SKM-1 treated with dmso at 0.1 percent for 144 hours (cell line): ENCODE results near the gene TRPC4.

ENCODE experiments used
- DNase-seq: peaks from one replicate; lab custom pipeline; 2025; ENCODE audit not compliant: unreplicated experiment; lab: John Stamatoyannopoulos, UW

TRPC4 gene

DNA sequence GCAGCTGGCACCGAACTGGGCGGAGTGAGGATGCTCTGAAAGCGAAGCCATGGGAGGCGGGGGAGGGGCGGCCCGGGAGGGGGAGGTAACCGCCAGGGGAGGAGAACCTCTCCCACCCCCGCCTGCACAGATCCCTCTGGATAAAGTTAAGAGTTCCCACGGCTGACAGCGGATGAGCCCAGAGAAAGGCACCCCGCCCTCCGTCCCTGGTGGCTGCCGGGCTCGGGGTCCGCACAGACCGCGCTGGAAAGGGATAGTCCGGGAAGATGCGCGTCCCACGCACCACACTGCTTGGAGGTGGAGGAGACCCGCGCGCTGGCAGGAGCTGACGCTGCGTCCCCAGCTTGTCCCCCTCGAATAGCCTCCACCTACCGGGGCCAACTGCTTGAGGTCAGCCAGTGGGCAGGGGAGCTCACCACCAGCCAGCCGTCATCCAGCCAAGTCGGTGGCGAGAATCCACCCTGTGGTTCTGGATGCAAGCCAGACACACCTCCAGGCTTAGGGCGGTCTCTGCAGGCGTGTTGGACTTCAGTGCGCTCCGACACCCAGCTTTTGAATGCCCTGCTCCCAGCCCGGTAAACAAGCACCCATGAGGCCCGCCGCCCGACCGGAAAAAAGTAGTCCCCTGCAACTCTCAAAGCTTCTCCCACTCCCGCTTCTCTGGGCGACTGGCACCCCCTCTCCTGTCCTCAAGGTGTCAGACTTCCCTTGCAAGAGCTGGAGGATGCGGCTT lies at the start of gene TRPC4:
Gene TRPC4 (minus strand): TSS at position 17 of the 733 bp plus-strand sequence. CDS start 86,439 bp downstream, outside the sequence.
- no peak for DNase-seq

DNA sequence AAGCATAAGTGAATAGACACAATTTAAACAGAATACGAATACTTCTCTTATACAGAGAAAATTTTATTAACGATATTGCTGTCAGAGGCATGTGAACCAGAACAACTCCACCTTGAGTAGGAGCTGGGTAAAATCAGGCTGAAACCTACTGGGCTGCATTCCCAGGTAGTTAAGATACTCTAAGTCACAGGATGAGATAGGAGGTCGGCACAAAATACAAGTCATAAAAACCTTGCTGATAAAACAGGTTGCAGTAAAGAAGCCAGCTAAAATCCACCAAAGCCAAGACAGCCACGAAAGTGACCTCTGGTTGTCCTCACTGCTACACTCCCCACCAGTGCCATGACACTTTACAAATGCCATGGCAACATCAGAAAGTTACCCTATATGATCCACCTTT lies 49.2 kb upstream of the TRPC4 start:
- DNase-seq = no peak

DNA sequence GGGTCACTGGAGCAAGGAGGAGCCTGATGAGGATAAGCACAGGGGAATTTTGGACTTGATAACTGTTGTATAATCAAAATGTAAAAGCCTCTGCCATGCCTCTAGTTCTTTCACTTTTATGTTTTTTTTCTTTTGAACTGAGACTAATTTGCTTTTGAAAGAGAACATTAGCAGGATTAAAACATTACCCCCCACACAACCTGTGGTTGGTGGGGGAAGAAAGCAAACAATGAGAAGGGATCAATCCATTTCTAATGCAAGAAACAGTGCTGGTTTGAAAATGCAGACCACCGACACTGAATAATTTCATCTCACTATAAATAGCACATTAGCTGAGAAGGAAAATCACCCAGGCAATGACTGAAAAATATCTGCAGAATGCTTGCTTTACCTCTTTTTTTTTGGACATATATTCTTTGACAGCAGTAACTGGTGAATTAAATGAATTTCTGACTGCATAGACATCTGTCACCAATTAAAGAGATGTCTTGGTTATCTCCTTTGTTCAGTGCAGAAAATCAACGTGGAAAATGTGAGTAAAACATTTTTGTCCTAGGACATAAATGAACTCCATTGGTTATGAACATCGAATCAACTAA lies 48.6 kb upstream of the TRPC4 start:
- no peak for DNase-seq

DNA sequence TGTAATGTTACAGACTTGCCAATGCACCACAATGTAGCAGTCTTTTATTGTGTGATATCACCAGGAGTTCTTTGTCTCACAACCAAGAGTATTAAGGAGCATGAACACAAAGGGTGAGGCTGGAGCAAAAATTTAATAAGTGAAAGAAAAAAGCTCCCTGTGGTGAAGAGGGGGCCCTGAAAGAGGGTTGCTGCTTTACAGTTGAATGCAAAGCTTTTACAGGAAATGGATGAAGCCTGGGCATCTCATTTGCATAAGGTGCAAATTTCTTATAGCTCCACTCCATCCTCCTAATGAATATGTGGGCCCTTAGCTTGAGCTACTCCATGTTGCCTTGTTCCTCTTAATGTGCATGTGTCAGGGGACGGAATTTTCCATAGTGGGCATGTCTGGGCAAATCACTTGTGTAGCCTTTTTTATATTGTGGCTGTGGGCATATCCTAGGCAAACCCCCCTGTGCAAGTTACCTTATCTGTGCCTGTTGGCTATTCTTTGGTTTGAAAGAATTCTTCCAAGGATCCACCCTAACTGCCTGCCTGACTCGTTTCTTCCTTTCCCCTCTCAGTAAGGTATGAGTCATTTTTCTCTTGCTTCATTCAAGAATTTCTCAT lies 45.3 kb upstream of the TRPC4 start:
- DNase-seq = no peak

DNA sequence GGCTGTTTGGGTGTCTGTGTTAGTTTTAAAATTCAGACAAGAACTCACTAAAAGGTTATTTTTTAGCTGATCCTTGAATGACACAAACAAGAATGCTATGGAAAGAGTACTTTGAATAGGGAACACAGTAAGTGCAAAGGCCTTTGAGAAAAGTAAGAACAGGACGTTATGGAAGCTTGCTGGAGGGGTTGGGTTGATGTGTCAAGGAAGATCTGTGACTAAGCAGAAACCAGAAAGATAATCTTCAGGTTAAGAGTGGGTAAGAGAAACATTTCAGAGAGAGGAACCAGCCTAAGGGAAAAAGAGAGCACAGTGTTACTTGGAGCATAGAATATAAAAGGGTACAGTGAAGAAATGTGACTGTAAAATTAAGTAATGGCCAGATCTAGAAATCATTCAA lies 41.2 kb upstream of the TRPC4 start:
- no peak for DNase-seq

DNA sequence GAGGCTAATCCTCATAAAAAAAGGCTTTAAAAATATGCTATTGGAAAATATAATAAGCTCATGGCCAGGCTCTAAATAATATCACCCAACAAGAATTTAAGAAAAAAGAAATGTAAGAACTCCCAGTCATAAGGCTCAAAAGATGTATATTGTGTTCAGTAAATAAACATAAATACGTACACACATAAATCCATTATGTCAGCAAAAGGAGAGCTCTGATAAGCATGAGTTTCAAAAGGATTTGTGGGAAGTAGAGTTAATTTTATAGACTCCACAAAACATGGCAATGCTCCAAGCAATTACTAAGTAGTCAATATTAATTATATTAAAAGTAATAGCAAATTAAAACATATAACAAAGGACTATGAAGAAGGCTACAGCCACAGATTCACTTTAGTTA lies 37.3 kb upstream of the TRPC4 start:
- no peak for DNase-seq

DNA sequence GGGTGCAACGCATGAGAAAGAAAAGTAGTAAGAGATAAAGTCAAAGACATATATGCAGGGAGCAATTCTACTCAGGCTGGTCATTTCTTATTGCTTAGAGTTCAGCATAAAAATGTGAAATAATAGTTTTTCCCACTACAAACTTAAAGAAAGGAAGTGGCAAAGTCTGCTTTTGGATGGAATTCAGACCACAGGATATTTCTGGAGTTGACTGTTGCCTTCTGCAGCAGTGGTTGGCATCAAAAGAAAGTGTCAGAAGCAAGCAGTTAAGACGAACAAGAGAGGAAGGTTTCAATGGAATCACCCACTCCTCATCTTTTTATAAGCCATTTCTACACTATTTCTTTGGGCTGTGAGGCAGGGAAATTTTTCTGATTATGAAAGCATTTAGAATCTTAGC lies 36.2 kb upstream of the TRPC4 start:
- no peak for DNase-seq

DNA sequence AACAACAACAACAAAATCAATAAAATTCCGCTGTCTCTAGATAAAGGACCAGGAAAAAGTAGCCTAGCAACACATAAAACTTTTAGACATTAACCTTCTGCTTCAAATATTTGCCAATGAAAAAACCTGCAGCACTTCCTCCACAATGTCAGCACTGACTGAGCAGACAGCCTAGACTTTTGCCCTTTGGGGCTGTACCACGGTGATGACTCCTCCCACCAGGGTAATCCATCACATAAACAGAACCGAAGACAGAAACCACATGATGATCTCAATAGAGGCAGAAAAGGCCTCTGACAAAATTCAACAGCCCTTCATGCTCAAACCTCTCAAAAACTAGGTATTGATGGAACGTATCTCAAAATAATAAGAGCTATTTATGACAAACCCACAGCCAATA lies 30.2 kb upstream of the TRPC4 start:
- DNase-seq = no peak

DNA sequence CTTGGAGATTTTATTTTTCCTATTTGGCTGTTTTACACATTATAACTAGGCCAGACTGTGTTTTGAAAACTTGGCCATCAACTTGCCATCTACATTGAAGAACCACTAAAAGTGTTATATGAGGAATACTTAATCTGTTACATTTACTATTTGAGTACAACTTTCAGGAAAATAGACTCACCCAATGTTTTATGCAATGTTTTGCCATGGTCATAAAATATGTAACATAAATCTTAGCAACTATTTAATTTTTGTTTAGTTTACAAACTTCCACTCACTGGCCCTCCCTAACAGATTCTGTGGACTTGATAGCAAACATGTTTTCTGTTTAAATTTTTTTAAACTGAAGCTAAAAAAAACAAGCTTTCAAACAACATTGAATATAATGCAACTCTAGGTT lies 23.7 kb upstream of the TRPC4 start:
- no peak for DNase-seq

DNA sequence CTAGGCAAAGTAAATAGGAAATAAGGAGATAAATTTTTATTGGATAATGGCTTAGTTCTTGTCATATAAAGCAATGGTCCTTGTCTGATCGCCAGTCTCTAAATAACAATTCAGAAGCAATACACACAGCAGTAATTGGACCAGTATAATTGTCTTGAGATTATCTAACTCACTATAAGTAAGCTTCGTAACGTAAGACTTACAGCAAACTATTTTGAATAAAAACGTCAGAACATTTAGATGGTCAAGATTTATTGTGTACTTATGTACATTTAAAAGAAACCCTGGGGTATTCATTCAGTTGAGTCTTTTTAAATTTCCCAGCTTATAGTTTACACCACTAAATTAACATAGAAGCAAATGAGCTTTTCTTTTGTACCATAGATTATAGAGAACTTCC lies 20.2 kb upstream of the TRPC4 start:
- DNase-seq = no peak

DNA sequence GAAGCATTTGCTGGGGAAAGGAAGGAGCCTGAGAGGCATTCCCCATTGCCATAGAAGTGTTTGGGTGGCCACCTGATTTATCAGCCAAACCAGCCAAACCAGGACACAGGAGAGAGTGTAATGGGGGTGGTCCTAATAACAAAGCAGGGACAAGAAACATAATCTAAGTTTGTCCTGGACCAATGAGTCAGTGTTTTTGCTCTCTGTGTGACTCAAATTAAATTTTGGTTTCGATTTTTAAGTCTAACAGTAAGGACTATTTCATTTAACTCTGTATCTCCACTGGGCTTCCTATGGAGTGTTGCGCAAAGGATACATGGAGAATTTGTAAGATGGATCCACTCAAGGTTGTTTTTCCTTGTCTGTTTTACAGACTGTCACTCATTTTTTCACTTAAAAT lies 19.5 kb upstream of the TRPC4 start:
- DNase-seq = no peak

DNA sequence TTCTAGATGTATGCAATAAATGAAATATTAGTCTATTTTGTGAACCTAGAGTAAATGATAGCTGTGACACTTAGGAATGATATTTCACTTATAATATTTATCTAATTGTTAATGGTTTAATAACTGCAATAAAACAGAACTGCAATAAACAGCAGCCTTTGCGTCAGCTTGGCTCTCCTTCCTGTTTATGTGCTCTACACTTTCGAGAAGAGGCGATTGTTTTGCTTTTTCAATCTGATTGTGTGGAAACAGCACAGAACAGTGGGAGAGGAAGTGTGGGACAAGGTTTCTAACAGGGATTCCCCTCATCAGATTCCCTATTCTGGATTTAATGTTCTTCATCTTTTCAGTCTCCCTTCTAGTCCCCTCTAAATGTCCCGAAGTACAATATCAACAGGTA lies 17.3 kb upstream of the TRPC4 start:
- DNase-seq = no peak

DNA sequence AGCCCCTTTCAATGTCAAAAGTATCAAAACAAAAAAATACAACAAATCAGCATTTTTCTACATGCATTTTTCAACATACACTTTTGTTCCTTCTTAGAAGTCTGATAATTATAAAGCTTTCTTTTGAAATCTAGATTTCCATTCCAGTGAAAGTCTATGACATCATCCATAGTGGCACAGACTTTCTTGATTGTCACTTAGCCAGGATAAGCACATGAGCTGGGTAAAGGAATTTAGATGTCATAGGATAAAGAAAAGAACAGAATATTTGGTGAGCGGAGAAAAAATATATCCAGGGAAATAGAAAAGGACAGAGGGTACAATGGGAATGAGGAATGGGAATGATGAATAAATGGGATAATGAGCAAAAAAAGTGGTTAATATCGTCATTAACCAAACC lies 15.1 kb upstream of the TRPC4 start:
- no peak for DNase-seq

DNA sequence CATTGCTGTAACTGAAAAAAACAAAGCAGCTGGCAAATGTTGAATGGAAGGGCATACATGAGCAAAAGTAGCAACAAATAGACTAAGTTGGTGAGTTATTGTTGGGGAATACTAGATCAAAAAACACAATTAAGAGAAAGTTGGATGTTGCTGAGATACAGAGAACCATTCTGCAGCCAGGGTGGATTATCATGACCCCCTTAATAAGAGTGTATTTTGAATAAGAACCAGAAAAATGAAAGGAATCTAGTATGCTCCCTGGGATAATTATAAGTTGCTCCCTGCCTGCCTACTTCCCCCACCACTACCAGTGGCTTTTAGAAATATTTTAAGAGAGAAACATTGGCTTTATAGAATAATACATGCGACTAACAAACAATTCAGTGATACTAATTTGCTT lies 14.5 kb upstream of the TRPC4 start:
- no peak for DNase-seq

DNA sequence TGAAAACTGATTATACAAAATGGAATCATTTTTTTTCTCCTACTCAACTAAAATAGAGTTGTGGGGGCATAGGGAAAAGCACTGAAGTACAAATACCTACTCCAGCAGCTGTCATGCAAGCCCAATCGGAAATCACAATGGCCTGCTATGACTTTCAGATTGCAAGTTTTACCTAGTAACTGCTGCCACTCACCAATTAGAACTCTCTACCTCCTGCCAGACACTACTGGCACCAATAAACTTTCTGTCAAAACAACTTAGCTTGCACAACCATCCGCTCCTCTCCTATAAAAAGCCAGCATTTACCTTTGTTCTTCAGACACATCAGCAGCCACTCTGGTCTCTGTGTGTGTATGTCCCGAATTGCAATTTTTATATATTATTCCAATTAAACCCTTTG lies 9.3 kb upstream of the TRPC4 start:
- no peak for DNase-seq

DNA sequence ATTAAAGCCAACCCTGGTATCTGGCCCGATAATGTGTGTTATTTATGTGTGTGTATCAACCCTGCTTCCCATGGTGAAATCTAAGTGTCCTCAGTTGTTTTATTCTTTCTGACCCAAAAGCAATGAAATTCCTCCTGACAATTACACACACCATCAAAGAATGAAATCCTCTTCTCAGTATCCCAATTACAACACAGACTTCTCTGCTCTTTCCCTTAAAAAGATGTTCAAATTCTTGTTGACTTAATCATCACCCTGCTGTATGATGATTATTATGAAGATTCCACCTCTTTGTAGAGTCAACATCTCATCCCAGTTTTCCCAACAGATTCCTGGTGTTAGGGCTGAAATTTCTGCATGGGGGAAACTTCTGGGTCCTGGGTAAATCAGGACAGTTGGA lies 8.9 kb upstream of the TRPC4 start:
- no peak for DNase-seq

DNA sequence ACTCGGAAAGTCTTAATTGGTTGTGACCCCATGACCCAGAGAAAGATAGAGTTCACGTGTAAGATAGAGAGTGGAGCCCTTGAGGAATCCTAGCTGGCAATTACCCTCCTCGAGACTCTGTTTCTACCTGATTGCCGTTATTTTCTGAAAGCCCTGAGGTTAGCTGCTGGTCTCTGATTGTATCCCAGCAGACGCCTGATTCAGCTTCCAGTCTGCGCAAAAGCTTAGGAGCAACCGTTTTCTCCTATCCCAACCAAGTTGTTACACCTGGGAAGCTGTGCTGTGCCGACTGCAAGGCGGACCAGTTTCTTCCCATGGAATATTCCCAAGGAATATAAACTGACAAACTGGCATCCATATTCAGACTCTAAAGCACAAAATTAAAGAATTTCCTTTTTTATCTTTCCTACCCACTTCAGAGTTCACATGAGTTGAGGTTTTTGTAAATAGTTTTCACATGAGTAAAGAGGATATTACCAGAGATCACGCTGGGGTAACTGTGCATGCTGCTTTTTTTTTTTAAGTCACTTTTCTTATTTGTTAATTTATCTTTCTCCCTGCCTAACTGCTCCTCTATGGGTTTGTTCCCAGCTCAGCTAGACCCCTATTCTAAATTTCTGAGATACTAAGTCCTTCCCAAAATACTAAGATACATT lies 1.5 kb upstream of the TRPC4 start:
- no peak for DNase-seq

DNA sequence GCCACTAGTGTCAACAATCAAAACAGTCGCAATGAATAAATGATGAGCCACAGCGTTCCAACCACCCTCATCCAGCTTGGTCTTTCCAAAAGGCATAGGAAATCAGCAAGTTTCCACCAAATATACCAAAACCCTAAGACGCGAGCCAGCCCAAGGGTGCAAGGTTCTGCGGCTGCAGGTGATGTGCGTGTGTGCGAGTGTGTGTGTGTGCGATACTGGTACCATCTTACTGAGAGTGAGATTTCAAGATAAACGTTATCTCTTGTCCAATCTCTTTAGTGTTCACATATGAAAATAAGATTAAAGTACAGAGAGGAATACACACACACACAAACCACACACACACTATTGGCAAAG lies 895 bp upstream of the TRPC4 start:
- DNase-seq = no peak

DNA sequence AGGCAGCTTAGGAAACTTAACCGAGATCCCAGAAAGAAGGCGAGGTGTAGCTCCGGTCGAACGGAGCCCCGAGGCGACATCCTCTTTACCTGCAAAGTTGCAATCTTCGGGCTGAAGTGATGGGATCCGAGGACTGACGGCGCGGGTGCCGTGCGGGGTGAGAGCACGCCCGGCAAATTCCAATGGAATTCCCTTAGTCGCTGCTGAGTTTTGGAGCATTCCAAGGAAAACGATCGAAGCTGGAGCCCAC lies 141 bp downstream of the TRPC4 start:
- DNase-seq = no peak

DNA sequence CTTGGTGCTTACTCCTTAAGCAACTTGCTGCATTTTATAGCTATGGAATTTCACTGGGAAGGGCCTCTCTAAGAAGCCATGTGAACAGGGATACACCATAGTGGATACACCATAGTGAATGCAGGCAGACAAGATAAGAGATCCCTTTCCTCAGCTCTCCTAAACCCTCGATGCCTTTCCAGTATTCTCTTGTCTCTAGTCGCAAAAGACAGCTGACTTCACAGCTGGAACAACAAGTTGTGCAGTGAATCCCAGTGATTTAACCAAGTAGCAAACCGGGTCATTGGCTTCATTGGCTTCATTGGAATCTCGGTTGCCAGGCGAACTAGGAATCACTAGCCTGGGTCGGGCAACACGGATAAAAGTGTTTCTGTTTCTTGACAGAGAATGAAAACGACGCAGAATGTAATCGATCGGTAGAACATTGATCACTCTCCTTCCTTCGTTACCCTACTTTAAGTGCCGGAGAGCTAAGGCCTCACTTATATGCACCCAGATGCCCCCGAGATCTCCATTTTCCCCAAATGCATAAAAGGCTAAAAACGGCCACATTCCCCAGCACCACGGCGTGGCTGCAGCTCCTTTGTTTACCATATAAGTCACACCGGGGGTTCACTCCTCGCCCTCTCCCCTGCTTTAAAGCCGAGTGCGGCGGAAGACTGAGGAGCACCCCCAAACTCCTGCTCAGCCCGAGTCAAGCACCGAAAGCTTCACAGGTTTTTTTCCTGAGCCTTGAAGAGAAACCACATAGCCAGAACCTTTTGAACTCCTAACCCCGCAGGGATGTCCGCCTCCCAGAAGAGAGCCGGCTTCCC lies 674 bp downstream of the TRPC4 start:
- no peak for DNase-seq

DNA sequence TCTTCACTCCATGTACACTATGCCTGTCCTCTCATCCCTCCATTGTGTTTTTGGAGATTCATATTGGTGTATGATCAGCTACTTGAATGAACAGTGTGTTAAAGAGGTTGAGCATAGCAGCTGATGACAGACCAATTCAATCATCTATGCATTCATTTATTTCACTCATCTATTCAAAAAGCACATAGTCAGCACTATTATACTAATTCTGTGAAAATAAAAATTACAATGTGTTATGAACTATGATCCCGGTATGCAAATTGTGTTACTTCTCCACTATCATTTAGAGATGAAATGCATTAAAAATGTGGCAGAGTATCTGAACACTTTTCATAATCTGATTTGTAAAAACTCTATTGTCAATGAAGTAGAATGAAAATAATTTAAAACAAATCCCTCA lies 5.9 kb downstream of the TRPC4 start:
- no peak for DNase-seq

DNA sequence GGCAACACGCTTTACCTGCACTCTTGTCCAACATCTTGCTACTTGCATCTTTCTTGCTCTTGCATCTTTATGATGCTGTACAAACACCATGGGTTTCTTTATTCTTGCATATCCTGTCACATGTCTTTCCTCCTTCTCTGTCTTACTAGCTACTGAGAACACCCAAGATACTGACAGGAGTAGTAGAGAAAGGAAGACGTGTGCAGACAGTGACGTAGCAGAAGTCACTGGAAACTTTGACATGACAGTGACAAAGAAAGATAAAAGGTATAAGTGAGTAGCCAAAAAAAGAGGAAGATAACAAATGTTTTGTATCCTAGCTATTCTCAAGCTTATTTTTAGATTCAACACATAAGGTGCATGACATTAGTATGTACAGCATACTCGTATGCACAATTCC lies 34.2 kb downstream of the TRPC4 start:
- no peak for DNase-seq
